HepG2 (cell line): ENCODE measurements around the gene ZFP90. TPM values are rescaled to one million over a fixed set of nuclear protein-coding genes. Genes with fewer than 3 reads are reported as not detected.

ENCODE experiments used
- GATAD1 ChIP-seq: IDR thresholded peaks from 2 replicates; pipeline ENCODE4 v1.6.1; 2016; ENCODE audit warnings: missing genetic modification reagents, missing compliant biosample characterization
- KMT2B ChIP-seq: IDR thresholded peaks from 2 replicates; pipeline ENCODE4 v1.6.1; 2016; ENCODE audit warnings: missing genetic modification reagents, missing compliant biosample characterization
- MYC ChIP-seq: sonication (generic); formaldehyde crosslinking; IDR thresholded peaks from 2 replicates; pipeline ENCODE4 v1.9.0; 2021; ENCODE audit warnings: missing genetic modification reagents, borderline replicate concordance
- NCOA2 ChIP-seq: sonication (generic); formaldehyde crosslinking; IDR thresholded peaks from 2 replicates; pipeline ENCODE4 v1.8.0; 2022; ENCODE audit warnings: inconsistent platforms
- PCBP2 ChIP-seq: fragments of 200-400 bp; formaldehyde crosslinking; optimal IDR thresholded peaks from 2 replicates; pipeline ENCODE3; 2018; ENCODE audit warnings: low read length, low read depth; ENCODE audit not compliant: poor library complexity, severe bottlenecking
- SIX4 ChIP-seq: sonication (generic); formaldehyde crosslinking; IDR thresholded peaks from 2 replicates; pipeline ENCODE4 v1.4.0; 2020; ENCODE audit warnings: missing genetic modification reagents
- SP2 ChIP-seq: sonication (generic); formaldehyde crosslinking; IDR thresholded peaks from 2 replicates; pipeline ENCODE4 v1.5.1; 2020; ENCODE audit warnings: mild to moderate bottlenecking, missing genetic modification reagents
- YEATS4 ChIP-seq: sonication (generic); formaldehyde crosslinking; IDR thresholded peaks from 2 replicates; pipeline ENCODE4 v1.4.0; 2020; ENCODE audit warnings: missing genetic modification reagents, borderline replicate concordance
- ZNF136 ChIP-seq: sonication (generic); formaldehyde crosslinking; IDR thresholded peaks from 2 replicates; pipeline ENCODE4 v1.8.1; 2022; ENCODE audit warnings: low read depth, mild to moderate bottlenecking, moderate library complexity, missing genetic modification reagents
- ZNF569 ChIP-seq: sonication (generic); formaldehyde crosslinking; IDR thresholded peaks from 2 replicates; pipeline ENCODE4 v1.5.0; 2020; ENCODE audit warnings: mild to moderate bottlenecking, missing genetic modification reagents, moderate library complexity, borderline replicate concordance
- ZNF607 ChIP-seq: sonication (generic); formaldehyde crosslinking; IDR thresholded peaks from 2 replicates; pipeline ENCODE4 v1.5.1; 2020; ENCODE audit warnings: missing genetic modification reagents, mild to moderate bottlenecking, borderline replicate concordance
- ZNF644 ChIP-seq: IDR thresholded peaks from 2 replicates; pipeline ENCODE4 v1.6.1; 2016; ENCODE audit warnings: low read depth
- ZNF772 ChIP-seq: sonication (generic); formaldehyde crosslinking; IDR thresholded peaks from 2 replicates; pipeline ENCODE4 v1.5.0; 2020; ENCODE audit warnings: mild to moderate bottlenecking, missing genetic modification reagents
- ZNF782 ChIP-seq: sonication (generic); formaldehyde crosslinking; IDR thresholded peaks from 2 replicates; pipeline ENCODE4 v1.4.0; 2020; ENCODE audit warnings: missing genetic modification reagents, mild to moderate bottlenecking, borderline replicate concordance
- polyA plus RNA-seq, 8 experiments: library from polyadenylated mRNA; depleted of rRNA in 3 of 8; stranded (reverse) in 7 of 8; unstranded in 1 of 8; fragments of >200 nt; fragmentation: Illumina TruSeq in 4 of 8; extraction: Trizol in 4 of 8; gene quantifications; 2 replicates each; pipeline versions ENCODE4 v1.2.1 to v1.2.3, GENCODE V29; 2011 to 2016; ENCODE audit warnings: low read depth in 4 of 8, missing spikeins in 1 of 8, mixed read lengths in 1 of 8; ENCODE audit not compliant: insufficient read depth in 1 of 8
- total RNA-seq, 5 experiments: library from RNA; depleted of rRNA; stranded (reverse); fragments of >200 nt; fragmentation: Illumina TruSeq; extraction: Trizol; gene quantifications; 2 replicates each; pipeline ENCODE4 v1.2.3, GENCODE V29; 2016; ENCODE audit warnings: low read depth in 1 of 5
- TF ChIP-seq, protein P1 (sequence below): sonication (generic); formaldehyde crosslinking; IDR thresholded peaks from 2 replicates; pipeline ENCODE4 v1.5.0; 2020; ENCODE audit warnings: mild to moderate bottlenecking, missing genetic modification reagents, borderline replicate concordance
- TF ChIP-seq, protein P2 (sequence below): sonication (generic); formaldehyde crosslinking; IDR thresholded peaks from 2 replicates; pipeline ENCODE4 v1.4.0; 2020; ENCODE audit warnings: missing genetic modification reagents
- TF ChIP-seq, protein P3 (sequence below), 2 experiments: fragments of 450-650 bp in 1 of 2; sonication (generic) in 1 of 2; formaldehyde crosslinking; IDR thresholded peaks; 2 replicates each; pipeline versions ENCODE4 v1.5.0 to v1.8.0; 2020 to 2022; ENCODE audit warnings: mild to moderate bottlenecking in 1 of 2, missing genetic modification reagents in 1 of 2
- TF ChIP-seq, protein P4 (sequence below): sonication (generic); formaldehyde crosslinking; IDR thresholded peaks from 2 replicates; pipeline ENCODE4 v1.5.1; 2020; ENCODE audit warnings: missing genetic modification reagents, mild to moderate bottlenecking, borderline replicate concordance

ZFP90 gene
- total and polyA plus RNA-seq, 2 of the 13 experiments (the other 11 are each of a cell fraction or from before 2014, with no cell fraction given), result 17.6 to 18.9 TPM

DNA sequence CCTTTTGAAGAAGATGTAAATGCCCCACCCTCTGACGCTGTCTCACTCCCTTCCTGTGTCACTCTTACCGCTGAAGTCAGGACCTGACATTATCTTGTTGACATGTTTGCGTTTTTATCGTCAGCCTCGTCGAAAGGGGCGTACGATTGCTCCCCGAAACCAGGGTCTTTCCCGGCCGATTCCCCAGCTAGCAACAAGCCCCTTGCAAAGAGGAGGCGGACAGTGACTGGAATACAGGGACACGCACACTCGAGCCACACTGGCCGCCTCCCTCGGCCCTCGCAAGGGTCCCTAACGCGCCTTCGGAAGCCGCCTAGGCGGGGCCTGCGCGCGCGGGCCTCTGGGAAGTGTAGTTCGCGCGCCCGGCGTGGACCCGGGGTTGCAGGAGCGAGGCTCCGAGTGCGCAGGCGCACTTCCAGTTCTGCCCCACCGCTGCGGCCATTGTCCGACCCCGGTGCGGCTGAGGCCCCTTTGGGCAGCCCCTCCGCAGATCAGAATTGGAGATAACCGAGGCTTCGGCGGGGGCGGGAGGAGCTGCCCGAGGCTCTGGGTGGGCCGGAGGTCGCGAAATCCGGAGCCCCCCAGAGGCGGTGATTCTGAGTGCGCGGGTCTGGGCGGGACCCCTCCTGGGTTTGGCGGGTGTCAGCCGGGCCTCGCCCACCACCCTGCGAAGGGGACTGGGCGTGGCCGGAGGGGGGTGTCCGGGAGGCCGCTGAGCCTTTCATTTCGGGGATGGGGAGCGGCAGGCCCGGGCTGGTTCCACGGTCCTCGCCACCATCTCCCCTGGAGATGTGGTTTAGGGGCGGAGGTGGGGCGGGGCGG lies at the start of gene ZFP90 (continued):
- TF ChIP-seq, protein P1, sequence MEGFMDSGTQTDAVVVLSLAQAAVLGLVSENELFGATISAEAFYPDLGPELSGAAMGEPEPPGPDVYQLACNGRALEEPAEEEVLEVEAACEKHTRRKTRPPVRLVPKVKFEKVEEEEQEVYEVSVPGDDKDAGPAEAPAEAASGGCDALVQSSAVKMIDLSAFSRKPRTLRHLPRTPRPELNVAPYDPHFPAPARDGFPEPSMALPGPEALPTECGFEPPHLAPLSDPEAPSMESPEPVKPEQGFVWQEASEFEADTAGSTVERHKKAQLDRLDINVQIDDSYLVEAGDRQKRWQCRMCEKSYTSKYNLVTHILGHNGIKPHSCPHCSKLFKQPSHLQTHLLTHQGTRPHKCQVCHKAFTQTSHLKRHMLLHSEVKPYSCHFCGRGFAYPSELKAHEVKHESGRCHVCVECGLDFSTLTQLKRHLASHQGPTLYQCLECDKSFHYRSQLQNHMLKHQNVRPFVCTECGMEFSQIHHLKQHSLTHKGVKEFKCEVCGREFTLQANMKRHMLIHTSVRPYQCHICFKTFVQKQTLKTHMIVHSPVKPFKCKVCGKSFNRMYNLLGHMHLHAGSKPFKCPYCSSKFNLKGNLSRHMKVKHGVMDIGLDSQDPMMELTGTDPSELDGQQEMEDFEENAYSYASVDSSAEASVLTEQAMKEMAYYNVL, result no peak
- TF ChIP-seq YEATS4, result peak; percentile 86
- no peak for TF ChIP-seq ZNF644 (CRISPR knock-in tag)
- TF ChIP-seq, protein P2, sequence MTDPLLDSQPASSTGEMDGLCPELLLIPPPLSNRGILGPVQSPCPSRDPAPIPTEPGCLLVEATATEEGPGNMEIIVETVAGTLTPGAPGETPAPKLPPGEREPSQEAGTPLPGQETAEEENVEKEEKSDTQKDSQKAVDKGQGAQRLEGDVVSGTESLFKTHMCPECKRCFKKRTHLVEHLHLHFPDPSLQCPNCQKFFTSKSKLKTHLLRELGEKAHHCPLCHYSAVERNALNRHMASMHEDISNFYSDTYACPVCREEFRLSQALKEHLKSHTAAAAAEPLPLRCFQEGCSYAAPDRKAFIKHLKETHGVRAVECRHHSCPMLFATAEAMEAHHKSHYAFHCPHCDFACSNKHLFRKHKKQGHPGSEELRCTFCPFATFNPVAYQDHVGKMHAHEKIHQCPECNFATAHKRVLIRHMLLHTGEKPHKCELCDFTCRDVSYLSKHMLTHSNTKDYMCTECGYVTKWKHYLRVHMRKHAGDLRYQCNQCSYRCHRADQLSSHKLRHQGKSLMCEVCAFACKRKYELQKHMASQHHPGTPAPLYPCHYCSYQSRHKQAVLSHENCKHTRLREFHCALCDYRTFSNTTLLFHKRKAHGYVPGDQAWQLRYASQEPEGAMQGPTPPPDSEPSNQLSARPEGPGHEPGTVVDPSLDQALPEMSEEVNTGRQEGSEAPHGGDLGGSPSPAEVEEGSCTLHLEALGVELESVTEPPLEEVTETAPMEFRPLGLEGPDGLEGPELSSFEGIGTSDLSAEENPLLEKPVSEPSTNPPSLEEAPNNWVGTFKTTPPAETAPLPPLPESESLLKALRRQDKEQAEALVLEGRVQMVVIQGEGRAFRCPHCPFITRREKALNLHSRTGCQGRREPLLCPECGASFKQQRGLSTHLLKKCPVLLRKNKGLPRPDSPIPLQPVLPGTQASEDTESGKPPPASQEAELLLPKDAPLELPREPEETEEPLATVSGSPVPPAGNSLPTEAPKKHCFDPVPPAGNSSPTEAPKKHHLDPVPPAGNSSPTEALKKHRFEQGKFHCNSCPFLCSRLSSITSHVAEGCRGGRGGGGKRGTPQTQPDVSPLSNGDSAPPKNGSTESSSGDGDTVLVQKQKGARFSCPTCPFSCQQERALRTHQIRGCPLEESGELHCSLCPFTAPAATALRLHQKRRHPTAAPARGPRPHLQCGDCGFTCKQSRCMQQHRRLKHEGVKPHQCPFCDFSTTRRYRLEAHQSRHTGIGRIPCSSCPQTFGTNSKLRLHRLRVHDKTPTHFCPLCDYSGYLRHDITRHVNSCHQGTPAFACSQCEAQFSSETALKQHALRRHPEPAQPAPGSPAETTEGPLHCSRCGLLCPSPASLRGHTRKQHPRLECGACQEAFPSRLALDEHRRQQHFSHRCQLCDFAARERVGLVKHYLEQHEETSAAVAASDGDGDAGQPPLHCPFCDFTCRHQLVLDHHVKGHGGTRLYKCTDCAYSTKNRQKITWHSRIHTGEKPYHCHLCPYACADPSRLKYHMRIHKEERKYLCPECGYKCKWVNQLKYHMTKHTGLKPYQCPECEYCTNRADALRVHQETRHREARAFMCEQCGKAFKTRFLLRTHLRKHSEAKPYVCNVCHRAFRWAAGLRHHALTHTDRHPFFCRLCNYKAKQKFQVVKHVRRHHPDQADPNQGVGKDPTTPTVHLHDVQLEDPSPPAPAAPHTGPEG (CRISPR knock-in tag), result peak; percentile 85
- TF ChIP-seq GATAD1 (CRISPR knock-in tag), result peak; percentile 52; the same call in 1 of the 2 replicates
- TF ChIP-seq SIX4, result no peak
- TF ChIP-seq ZNF772 (CRISPR knock-in tag), result no peak
- TF ChIP-seq, protein P3, sequence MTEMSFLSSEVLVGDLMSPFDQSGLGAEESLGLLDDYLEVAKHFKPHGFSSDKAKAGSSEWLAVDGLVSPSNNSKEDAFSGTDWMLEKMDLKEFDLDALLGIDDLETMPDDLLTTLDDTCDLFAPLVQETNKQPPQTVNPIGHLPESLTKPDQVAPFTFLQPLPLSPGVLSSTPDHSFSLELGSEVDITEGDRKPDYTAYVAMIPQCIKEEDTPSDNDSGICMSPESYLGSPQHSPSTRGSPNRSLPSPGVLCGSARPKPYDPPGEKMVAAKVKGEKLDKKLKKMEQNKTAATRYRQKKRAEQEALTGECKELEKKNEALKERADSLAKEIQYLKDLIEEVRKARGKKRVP (CRISPR knock-in tag; IDR thresholded peaks at IDR 0.05), result peak in 1 of 2 experiments; percentile 51; a peak in 2 of 4 replicates
- no peak for TF ChIP-seq PCBP2
- TF ChIP-seq ZNF136 (CRISPR knock-in tag), result peak; percentile 55; the same call in 1 of the 2 replicates
- TF ChIP-seq KMT2B (CRISPR knock-in tag), result peak; percentile 38; the same call in 1 of the 2 replicates
- no peak for TF ChIP-seq ZNF782 (CRISPR knock-in tag)
- TF ChIP-seq SP2 (CRISPR knock-in tag), result no peak; the same call in 1 of the 2 replicates
- 0 out of 2 replicates have a peak, but pooled peaks have one; percentile 38 for TF ChIP-seq ZNF607 (CRISPR knock-in tag)
- no peak for TF ChIP-seq NCOA2 (CRISPR knock-in tag)
- TF ChIP-seq, protein P4, sequence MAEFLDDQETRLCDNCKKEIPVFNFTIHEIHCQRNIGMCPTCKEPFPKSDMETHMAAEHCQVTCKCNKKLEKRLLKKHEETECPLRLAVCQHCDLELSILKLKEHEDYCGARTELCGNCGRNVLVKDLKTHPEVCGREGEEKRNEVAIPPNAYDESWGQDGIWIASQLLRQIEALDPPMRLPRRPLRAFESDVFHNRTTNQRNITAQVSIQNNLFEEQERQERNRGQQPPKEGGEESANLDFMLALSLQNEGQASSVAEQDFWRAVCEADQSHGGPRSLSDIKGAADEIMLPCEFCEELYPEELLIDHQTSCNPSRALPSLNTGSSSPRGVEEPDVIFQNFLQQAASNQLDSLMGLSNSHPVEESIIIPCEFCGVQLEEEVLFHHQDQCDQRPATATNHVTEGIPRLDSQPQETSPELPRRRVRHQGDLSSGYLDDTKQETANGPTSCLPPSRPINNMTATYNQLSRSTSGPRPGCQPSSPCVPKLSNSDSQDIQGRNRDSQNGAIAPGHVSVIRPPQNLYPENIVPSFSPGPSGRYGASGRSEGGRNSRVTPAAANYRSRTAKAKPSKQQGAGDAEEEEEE (CRISPR knock-in tag), result no peak
- no peak for TF ChIP-seq ZNF569 (CRISPR knock-in tag)
- peak; percentile 86; the same call in 1 of the 2 replicates for TF ChIP-seq MYC
